CD4-positive, alpha-beta T cell treated with Interleukin-12 subunit alpha and Interleukin-12 subunit beta, for 1 hour (primary cell): Measurements from ENCODE around the gene GRK5.

Source experiments
- DNase-seq: peaks from one replicate; pipeline ENCODE4 v3.0.0-alpha.2; 2020

Gene GRK5

GRCh38 chr10:119496273-119496672 lies 288.9 kb downstream of the GRK5 start:
- no peak for DNase-seq

DNA sequence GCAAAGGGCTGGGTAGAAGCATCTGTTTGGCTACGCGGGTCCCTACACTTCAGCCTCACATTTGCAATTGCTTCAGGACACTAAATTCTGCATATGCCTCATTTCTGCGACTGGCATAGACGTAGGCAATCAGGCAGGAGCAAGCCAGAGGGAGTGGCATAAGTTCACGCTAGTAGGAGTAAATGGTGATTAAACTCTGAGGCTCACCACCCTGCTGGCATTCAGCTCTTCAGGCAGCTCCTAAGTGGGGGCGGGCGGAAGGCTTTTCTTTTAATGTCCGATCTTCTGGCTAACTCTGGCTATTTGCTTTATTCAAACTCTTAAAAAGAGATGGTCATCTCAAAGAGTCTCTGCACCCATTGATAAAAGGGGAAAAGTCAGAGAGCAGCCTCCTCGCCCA lies 289.9 kb downstream of the GRK5 start:
- no peak for DNase-seq

DNA sequence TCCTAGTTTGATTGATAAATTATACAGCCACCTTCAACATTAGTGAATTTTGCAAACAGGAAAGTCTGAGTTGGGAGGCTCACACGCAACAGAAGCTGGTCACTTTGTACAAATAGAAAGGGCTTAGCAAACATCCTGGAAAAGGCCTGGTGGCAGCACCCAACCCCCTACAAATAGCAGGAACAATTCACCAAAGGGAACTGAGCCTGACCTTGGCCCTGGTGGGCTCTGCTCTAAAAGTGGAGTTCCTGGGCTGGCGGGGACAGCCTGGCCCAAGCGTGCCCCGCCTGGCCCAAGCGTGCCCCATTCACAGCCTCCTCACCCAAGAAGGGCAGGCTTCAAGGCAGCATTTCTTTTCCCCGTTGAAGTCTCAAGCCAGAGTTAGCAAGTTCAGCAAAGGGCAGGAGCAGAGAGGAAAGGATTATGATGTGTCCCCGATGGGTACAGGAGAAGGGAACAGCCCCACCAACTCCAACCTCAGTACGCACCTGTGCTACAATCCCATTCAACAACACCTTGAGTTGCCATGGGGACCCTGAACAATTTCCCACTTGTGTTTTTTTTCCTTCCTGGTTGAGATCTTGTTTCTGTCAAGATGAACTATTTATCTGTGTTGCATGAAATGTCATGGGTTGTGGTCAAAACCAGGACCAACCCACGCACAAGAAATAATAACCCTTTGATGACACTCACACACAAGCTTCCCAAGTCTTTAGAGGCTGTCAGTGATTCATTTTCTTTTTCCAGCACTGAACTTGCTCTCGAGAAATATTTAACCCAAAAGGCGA lies 291.7 kb downstream of the GRK5 start:
- DNase-seq = peak; percentile 26

GRCh38 chr10:119499677-119500002 lies 292.3 kb downstream of the GRK5 start:
- DNase-seq = no peak

DNA sequence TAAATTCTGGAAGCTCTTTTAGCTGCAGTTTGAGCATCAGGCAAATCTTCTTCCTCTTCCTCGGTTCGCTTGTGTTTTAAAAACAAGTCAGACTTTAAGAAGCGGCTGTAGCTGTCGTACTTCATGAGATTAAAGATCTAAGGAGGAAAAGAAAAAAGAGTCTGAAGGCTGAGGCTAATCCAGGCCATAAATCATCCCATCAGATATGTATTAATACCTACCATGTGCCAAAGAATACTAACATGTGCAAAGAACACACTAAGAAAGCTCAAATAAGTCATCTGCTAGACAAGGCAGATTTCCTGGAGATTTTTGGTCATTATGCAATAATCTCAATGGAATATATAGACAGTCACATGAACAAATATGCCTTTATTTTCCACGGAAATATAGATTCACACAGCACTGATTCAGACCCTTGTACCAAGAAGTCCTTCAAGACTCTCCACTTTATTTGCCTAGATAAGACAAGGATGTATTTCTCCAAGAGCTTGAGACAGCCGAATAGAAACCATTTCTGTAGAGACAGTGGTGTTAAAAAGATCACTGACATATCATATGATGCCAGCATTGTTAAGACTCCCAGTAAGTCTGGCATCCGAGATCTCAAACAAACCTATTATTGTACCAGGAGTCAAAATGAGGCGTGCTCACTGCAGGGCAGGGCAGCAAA lies 292.9 kb downstream of the GRK5 start:
- DNase-seq = no peak

GRCh38 chr10:119500821-119501220 lies 293.4 kb downstream of the GRK5 start:
- DNase-seq = no peak

DNA sequence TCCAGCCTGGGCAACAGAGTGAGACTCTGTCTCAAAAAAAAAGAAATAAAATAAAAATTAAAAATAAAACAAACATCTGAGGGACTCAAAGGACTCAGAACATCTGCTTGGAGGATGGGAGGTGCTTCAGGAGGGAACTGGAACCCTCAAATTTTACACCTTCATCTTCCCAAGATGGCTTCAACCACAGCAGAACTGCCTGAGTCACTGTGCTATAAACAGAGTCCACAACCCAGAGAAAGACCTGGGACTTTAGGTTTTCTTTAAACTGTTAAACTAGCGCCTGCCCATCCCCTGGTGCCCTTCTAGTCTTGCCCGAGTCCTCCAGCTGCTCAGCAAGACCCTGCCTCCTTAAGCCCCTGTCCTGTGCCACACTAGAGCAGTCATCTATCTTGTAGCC lies 294.3 kb downstream of the GRK5 start:
- DNase-seq = peak; percentile 44

DNA sequence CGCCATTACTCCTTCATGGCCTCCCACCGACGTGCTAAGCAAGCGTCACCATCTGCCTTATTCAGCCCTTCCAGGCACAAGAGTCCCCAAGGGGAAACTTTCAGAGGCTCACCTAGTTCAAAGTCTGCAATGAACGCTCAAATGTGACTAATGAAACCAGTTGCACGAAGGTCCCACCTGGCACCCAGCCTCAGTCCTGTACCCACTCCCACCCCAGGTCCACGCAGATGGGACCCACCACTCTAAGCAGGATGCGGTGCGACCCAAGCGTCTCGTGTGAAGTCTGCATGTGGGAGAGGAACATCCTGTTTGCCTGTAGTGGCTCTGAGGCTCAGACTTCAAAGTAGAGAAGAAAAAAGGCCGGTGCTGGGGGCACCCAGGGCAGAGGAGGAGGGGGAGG lies 294.8 kb downstream of the GRK5 start:
- peak; percentile 78 for DNase-seq

GRCh38 chr10:119502618-119503155 lies 295.3 kb downstream of the GRK5 start:
- DNase-seq = no peak

DNA sequence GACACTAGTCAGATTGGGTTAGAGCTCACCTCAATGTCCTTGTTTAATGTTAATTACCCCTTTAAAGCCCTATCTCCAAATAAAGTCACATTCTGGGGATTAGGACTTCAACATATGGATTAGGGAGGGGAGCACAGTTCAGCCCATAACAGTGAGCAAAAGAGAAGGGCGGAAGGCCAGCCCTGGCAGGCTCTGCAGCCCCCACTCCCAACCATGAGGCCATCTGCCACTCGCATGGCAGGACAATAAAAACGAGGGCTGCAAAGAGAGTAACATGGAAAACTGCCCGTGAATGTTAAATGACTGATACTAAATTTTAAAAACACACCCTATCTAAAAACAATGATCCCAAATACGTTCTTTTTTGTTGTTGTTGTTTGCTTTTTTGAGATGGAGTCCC lies 296.4 kb downstream of the GRK5 start:
- no peak for DNase-seq

- DNase-seq = no peak
These were observed 297.3 kb downstream of the GRK5 start for GRCh38 chr10:119504651-119505050.

GRCh38 chr10:119505131-119505551 lies 297.8 kb downstream of the GRK5 start:
- no peak for DNase-seq
